Memory B cell (primary cell): Measurements from ENCODE around the gene RNF34.

Source experiments
- ATAC-seq: fragments of 150-1000 bp; cut with Tn5 transposase; 2 replicates; pipeline ENCODE4 v1.10.0; 2021; ENCODE audit warnings: low read depth, mild to moderate bottlenecking, moderate library complexity
- DNase-seq, 2 donors: peaks; one replicate each; pipeline ENCODE4 v3.0.0; 2022; ENCODE audit warnings: low spot score in 2 of 2
- H3K27ac Mint-ChIP-seq: one replicate; pipeline ENCODE4 v1.8.0; 2022; ENCODE audit warnings: mild to moderate bottlenecking, moderate library complexity, mixed read lengths
- H3K27me3 Mint-ChIP-seq: one replicate; pipeline ENCODE4 v1.8.0; 2022; ENCODE audit warnings: mixed read lengths
- H3K36me3 Mint-ChIP-seq: one replicate; pipeline ENCODE4 v1.8.0; 2022; ENCODE audit warnings: mild to moderate bottlenecking, mixed read lengths
- H3K4me1 Mint-ChIP-seq: one replicate; pipeline ENCODE4 v1.8.0; 2022; ENCODE audit warnings: mixed read lengths
- H3K4me3 Mint-ChIP-seq: one replicate; pipeline ENCODE4 v1.8.0; 2022; ENCODE audit warnings: mild to moderate bottlenecking, moderate library complexity, mixed read lengths
- H3K9me3 Mint-ChIP-seq: one replicate; pipeline ENCODE4 v1.8.0; 2022; ENCODE audit warnings: mixed read lengths

Gene RNF34

GRCh38 chr12:121453629-121454028 lies 53.7 kb downstream of the RNF34 start:
- H3K4me3 Mint-ChIP-seq = no peak overlapping the region
- peaks cover 19% of the 10 kb centered on the region for H3K36me3 Mint-ChIP-seq
- H3K9me3 Mint-ChIP-seq = no peaks in the 10 kb centered on the region
- H3K27me3 Mint-ChIP-seq = no peaks in the 10 kb centered on the region
- no peak for DNase-seq
- peak overlapping the region; percentile 31 for H3K27ac Mint-ChIP-seq
- peaks cover 52% of the 10 kb centered on the region for H3K4me1 Mint-ChIP-seq
- no peak for ATAC-seq

GRCh38 chr12:121454921-121455320 lies 55.0 kb downstream of the RNF34 start:
- Mint-ChIP-seq H3K4me3 (no peak overlapping the region), H3K36me3 (peaks cover 12% of the 10 kb centered on the region), H3K27me3 (no peaks in the 10 kb centered on the region), H3K27ac (peak overlapping the region; percentile 46), H3K4me1 (peaks cover 41% of the 10 kb centered on the region), H3K9me3 (no peaks in the 10 kb centered on the region)
- DNase-seq (no peak), ATAC-seq (no peak)

GRCh38 chr12:121455766-121456420 lies 56.0 kb downstream of the RNF34 start:
- H3K4me1 Mint-ChIP-seq = peaks cover 45% of the 10 kb centered on the region
- no peak overlapping the region for H3K27ac Mint-ChIP-seq
- H3K27me3 Mint-ChIP-seq = no peaks in the 10 kb centered on the region
- H3K36me3 Mint-ChIP-seq = peaks cover 7% of the 10 kb centered on the region
- ATAC-seq (no peak), DNase-seq (no peak)
- H3K9me3 Mint-ChIP-seq = no peaks in the 10 kb centered on the region
- H3K4me3 Mint-ChIP-seq = no peak overlapping the region

GRCh38 chr12:121456551-121456950 lies 56.6 kb downstream of the RNF34 start:
- ATAC-seq = no peak
- Mint-ChIP-seq H3K36me3 (peaks cover 10% of the 10 kb centered on the region), H3K4me3 (no peak overlapping the region), H3K27me3 (no peaks in the 10 kb centered on the region), H3K27ac (no peak overlapping the region), H3K4me1 (peaks cover 52% of the 10 kb centered on the region), H3K9me3 (no peaks in the 10 kb centered on the region)
- no peak for DNase-seq

GRCh38 chr12:121461048-121461447 lies 61.1 kb downstream of the RNF34 start:
- Mint-ChIP-seq H3K9me3 (no peaks in the 10 kb centered on the region), H3K4me3 (peak overlapping the region; percentile 15), H3K4me1 (peaks cover 51% of the 10 kb centered on the region), H3K27me3 (no peaks in the 10 kb centered on the region), H3K27ac (peak overlapping the region; percentile 62), H3K36me3 (peaks cover 7% of the 10 kb centered on the region)
- no peak for ATAC-seq
- DNase-seq = no peak

GRCh38 chr12:121464331-121464730 lies 64.4 kb downstream of the RNF34 start:
- no peaks in the 10 kb centered on the region for H3K9me3 Mint-ChIP-seq
- no peaks in the 10 kb centered on the region for H3K27me3 Mint-ChIP-seq
- ATAC-seq = no peak
- DNase-seq = no peak
- H3K4me1 Mint-ChIP-seq = peaks cover 40% of the 10 kb centered on the region
- H3K4me3 Mint-ChIP-seq = peak overlapping the region; percentile 24
- H3K36me3 Mint-ChIP-seq = peaks cover 4% of the 10 kb centered on the region
- no peak overlapping the region for H3K27ac Mint-ChIP-seq

GRCh38 chr12:121465921-121466793 lies 66.2 kb downstream of the RNF34 start:
- H3K36me3 Mint-ChIP-seq = peaks cover 1% of the 10 kb centered on the region
- H3K4me1 Mint-ChIP-seq = peaks cover 37% of the 10 kb centered on the region
- peak; percentile 31 to 58 for DNase-seq
- H3K4me3 Mint-ChIP-seq = peak overlapping the region; percentile 98
- no peaks in the 10 kb centered on the region for H3K9me3 Mint-ChIP-seq
- ATAC-seq = no peak
- H3K27me3 Mint-ChIP-seq = no peaks in the 10 kb centered on the region
- H3K27ac Mint-ChIP-seq = peak overlapping the region; percentile 95

GRCh38 chr12:121466794-121467637 lies 67.1 kb downstream of the RNF34 start:
- Mint-ChIP-seq H3K4me3 (peak overlapping the region; percentile 69), H3K27ac (no peak overlapping the region), H3K9me3 (no peaks in the 10 kb centered on the region), H3K27me3 (no peaks in the 10 kb centered on the region), H3K36me3 (no peaks in the 10 kb centered on the region), H3K4me1 (peaks cover 33% of the 10 kb centered on the region)
- ATAC-seq (peak; percentile 82), DNase-seq (peak; percentile 86 to 90)

GRCh38 chr12:121467638-121468498 lies 68.0 kb downstream of the RNF34 start:
- peak overlapping the region; percentile 83 for H3K27ac Mint-ChIP-seq
- H3K9me3 Mint-ChIP-seq = no peaks in the 10 kb centered on the region
- H3K4me3 Mint-ChIP-seq = peak overlapping the region; percentile 54
- H3K4me1 Mint-ChIP-seq = peaks cover 35% of the 10 kb centered on the region
- H3K36me3 Mint-ChIP-seq = no peaks in the 10 kb centered on the region
- ATAC-seq (no peak), DNase-seq (no peak)
- H3K27me3 Mint-ChIP-seq = no peaks in the 10 kb centered on the region

GRCh38 chr12:121468499-121468801 lies 68.5 kb downstream of the RNF34 start:
- Mint-ChIP-seq H3K9me3 (no peaks in the 10 kb centered on the region), H3K4me1 (peaks cover 35% of the 10 kb centered on the region), H3K27ac (peak overlapping the region; percentile 83), H3K27me3 (no peaks in the 10 kb centered on the region), H3K36me3 (no peaks in the 10 kb centered on the region), H3K4me3 (peak overlapping the region; percentile 54)
- ATAC-seq = no peak
- no peak for DNase-seq

GRCh38 chr12:121470751-121471150 lies 70.8 kb downstream of the RNF34 start:
- H3K4me3 Mint-ChIP-seq = no peak overlapping the region
- peaks cover 27% of the 10 kb centered on the region for H3K4me1 Mint-ChIP-seq
- peaks cover 6% of the 10 kb centered on the region for H3K36me3 Mint-ChIP-seq
- H3K27ac Mint-ChIP-seq = peak overlapping the region; percentile 87
- ATAC-seq (no peak), DNase-seq (no peak)
- no peaks in the 10 kb centered on the region for H3K27me3 Mint-ChIP-seq
- no peaks in the 10 kb centered on the region for H3K9me3 Mint-ChIP-seq

GRCh38 chr12:121472150-121472905 lies 72.4 kb downstream of the RNF34 start:
- peak overlapping the region; percentile 87 for H3K27ac Mint-ChIP-seq
- ATAC-seq = no peak
- peaks cover 21% of the 10 kb centered on the region for H3K4me1 Mint-ChIP-seq
- no peaks in the 10 kb centered on the region for H3K9me3 Mint-ChIP-seq
- no peaks in the 10 kb centered on the region for H3K27me3 Mint-ChIP-seq
- H3K36me3 Mint-ChIP-seq = peaks cover 6% of the 10 kb centered on the region
- no peak for DNase-seq
- no peak overlapping the region for H3K4me3 Mint-ChIP-seq
